Activated gamma-delta T cell (primary cell): ENCODE results near the gene OLFM1.
"Not testable (repeated sequence)": the region's sequence is repeated elsewhere in the genome, so short reads cannot be mapped to it uniquely, and the experiment has no call there.

Experiments used
- DNase-seq: peaks from one replicate; lab custom pipeline; 2025; lab: John Stamatoyannopoulos, UW

The OLFM1 gene

DNA sequence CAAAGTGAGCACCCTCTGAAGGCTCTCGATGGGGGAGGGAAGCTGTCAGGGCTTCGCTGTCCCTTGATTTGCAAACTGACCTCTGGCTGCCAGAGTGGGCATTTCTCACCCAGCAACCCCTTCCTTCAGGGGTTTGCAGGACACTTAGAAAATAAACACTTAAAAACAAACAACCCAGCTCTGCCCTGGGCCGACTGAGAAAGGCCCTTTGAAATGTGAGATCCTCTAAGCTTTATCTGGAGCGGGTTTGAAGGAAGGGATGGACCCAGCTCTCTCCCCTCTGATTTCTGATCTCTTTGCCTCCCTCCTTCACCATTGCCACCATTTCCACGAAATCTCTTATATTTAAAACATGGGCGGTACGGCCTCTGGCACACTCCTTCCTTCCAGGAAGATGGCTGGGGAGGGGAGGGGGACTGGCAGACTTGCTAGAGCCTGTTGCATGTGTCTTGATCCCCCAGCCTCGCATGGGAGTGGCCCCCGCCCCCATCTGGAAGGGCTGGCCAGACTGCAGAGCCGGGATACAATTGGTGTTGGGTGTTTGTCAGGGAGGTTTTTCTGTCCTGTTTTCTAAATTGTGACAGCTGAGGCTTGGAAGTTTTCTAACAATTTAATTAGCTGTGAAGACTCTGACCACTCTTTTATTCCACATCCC, 20.2 kb downstream of the OLFM1 start:
- DNase-seq: no peak

GRCh38 chr9:135108831-135109510, 21.5 kb downstream of the OLFM1 start:
- DNase-seq: no peak

DNA sequence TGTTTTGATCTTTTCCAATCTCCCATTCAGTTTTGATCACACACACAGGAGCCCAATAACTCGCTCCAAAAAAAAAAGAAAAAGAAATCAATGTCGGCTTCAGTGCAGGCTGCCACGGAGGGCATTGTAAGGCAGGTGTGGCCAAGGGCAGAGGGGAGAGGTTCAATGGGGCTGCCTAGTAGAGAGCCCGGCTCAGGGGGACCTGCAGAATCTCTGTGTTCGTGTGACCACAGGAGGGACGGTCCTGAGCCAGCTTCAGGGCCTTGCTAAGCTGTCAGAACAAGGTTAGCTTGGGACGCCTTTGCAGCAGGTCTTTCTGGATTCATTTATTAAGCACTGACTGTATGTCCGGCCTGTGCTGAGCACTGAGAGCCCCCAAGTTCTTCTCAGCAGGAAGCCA, 22.2 kb downstream of the OLFM1 start:
- DNase-seq: no peak

- no peak for DNase-seq
Observed at GRCh38 chr9:135110416-135110815, 22.9 kb downstream of the OLFM1 start.

- not testable (repeated sequence) for DNase-seq
Observed at GRCh38 chr9:135111600-135111999, 24.1 kb downstream of the OLFM1 start.

DNA sequence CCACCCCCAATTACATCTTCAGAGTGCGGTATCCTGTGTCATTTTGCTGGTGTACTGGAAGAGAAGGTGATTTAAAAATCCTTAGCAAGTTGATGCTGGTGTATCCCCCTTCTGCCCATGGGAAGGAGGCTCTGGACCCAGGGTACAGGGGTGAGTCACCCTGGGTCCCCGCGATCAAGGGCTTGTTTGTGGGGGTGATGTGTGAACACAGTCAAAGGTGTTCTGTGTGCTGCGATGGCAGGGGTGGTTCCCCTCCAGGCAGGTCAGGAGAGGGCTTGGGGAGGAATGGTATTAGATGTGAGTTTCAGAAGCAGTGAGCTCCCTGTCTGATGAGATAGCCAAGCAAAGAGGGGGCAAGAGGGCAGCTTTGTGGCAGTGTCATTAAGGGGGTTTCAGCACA, 28.9 kb downstream of the OLFM1 start:
- no peak for DNase-seq

- no peak for DNase-seq
Observed at GRCh38 chr9:135116881-135117280, 29.4 kb downstream of the OLFM1 start.

- no peak for DNase-seq
Observed at GRCh38 chr9:135117281-135117680, 29.8 kb downstream of the OLFM1 start.

GRCh38 chr9:135119496-135120064, 32.1 kb downstream of the OLFM1 start:
- DNase-seq: no peak

DNA sequence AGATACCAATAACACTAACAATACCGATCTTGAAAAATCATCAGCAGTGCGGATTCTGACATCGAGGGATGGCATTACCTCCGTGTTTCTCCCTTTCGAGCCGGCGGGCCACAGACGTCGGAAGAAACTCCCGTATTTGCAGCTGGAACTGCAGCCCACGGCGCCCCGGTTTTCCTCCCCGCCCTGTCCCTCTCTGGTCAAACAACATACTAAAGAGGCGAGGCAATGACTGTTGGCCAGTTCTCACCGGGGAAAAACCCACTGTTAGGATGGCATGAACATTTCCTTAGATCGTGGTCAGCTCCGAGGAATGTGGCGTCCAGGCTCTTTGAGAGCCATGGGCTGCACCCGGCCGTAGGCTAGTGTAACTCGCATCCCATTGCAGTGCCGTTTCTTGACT, 32.8 kb downstream of the OLFM1 start:
- no peak for DNase-seq

GRCh38 chr9:135122316-135122715, 34.8 kb downstream of the OLFM1 start:
- DNase-seq: no peak

DNA sequence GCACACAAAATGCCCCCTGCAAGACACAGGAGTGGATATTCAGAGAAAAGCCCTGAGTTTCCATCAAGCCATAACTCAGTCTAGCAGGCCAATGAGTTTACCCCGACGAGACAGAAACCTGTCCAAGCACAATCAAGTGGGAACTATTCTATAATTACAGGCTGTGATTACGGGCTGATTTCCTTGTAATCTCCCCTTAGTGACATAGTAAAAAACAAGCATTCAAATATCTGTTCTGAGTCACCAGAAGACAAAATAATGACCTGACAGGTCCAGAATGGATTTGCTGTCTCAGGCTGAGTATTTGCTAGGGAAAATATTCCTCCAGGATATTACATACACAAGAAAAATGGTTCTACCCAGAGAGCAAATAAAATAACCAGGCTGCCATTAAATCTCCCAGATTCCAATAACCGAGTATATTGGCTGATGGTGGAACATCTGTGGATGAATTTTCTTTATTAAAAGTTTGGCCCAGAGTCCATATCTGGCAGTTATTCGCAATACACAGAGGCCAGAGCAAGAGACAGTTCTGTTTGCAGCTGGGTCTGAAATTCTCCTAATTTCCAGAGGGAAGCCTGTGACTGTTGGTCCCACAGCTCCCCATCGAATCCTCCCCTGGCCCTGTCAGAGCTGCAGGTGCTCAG, 35.8 kb downstream of the OLFM1 start:
- DNase-seq: no peak

GRCh38 chr9:135123773-135124134, 36.3 kb downstream of the OLFM1 start:
- no peak for DNase-seq

DNA sequence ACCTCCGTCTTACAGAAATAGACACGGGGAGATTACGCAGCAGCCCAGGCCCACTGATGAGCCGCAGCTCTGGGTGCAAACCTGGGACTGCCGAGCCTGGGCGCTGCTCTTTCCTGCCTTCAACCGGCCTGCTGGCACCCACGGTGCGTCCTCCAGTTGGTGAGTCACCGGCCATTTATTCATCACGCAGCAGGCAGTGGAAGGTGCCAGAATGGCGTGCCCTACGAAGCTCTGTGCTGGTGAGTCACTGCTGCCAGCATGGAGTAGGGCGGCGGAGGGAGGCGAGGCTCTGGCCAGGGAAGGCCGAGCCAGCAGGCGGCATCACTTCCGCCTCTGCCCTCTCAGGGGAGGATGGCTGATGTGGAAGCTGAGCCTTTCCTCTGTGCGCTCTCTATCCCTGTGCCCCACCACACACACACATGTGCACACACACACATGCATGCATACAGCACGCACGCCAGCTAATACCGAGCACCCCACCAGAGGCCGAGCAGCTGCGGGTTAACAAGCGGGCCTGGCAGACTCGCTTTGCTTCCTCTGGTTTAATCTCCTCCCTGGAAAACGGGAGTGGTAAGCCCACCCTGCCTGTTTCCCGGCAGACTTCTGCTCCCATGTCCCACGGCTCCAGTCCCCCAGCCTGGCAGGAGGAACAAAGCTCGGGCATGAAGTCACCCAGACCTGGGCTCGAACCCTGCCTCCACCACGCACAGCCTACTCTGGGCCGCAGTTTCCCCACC, 39.2 kb downstream of the OLFM1 start:
- no peak for DNase-seq

DNA sequence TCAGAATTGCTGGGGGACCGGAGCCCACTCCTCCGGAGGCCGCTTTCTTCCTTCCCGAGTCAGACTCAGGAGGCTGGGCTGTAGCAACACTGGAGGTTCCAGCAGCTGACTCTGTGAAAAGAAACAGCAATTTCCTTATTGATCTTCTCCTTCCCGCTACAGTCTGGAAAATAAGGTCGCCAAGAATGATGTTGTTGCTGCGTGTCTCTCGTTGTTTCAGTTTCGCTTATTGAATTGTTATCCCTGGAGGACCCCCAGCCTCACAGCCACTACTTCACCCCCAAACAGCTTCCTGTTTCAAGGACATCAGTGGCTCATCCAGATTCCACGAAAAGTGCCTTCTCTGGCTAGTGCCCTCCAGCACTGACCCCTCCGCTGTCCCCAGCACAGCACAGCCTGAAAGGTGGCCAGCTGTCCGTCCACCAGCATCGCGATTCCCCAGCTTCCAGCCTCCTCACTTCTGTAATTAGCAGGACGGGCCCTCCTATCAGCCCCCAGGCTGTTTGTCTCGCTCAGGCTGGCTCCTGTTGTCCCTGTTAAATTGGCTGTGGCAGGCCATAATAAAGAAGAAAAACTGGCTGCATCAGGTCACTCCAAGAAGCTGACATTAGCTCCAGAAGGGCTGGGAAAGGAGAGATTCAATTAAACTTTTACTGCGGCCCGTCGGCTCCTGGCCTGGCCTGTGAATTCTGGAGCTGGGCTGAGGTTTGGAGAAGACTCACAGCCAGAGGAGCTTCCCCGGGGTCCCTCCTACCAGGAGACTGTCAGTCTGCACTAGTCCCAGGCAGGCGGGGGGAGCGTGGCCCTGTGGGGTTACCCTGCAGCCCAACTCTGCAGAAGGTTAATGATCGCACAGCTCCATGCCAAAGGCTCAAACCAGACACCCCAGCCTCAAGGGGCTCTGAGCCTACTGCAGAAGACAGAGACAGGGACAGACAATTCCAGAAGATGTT, 40.5 kb downstream of the OLFM1 start:
- no peak for DNase-seq

- no peak for DNase-seq
Observed at GRCh38 chr9:135129137-135129695, 41.7 kb downstream of the OLFM1 start.

GRCh38 chr9:135130207-135130976, 42.9 kb downstream of the OLFM1 start:
- no peak for DNase-seq

GRCh38 chr9:135131488-135131887, 44.0 kb downstream of the OLFM1 start:
- DNase-seq: no peak

GRCh38 chr9:135132008-135132407, 44.5 kb downstream of the OLFM1 start:
- no peak for DNase-seq
